ENCODE data around the gene TNS1. TPM values are rescaled to one million over a fixed set of nuclear protein-coding genes. Genes with fewer than 3 reads are reported as not detected.

Gene TNS1
- total RNA-seq, 2 donors from 2014 or later = 3.3 to 4.2 TPM

DNA sequence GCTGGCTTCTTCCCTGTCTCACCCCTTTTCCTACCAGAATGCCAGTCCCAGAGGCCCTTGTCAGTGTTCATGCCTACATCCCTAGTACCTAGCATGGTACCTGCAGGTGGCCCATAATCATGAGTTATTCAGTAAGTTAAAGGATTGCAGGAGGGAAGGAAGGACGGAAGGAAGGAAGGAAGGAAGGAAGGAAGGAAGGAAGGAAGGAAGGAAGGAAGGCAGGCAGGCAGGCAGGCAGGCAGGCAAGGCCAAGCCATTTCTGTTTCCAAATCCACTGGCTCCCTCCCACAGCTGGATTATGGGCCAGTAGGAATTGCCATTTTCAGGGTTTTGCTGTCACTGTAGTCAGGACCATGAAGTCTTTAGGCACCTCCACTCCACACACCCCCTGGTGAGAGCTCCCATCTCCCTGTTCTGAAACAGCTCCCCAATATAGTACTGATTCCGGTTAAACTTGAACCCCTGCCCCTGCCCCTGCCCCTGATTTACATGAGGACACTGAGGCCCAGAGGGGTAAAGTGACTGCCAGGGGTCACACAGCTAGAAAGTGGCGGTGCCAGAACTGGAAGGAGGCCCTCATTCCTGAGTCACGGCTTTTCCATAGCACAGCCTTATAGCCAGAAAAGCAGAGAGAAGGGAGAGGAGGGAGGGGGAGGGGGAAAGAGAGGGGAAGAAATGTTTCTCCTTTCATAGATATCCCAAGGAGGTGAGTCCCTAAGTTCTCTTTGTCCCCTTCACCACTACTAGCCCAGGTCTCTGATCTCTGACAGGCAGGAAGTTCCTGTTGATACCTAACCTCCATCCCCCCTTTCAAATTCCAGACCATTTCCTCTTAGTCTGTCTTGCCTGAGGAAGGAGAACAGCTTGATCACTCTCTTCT, 12.2 kb upstream of the TNS1 start:
- no peak overlapping the region for H3K4me3 ChIP-seq (ENCODE audit: low read length)
- peaks cover 19% of the 10 kb centered on the region for H3K27me3 ChIP-seq (ENCODE audit: control insufficient read depth, insufficient read depth, low read length, poor library complexity, severe bottlenecking)
- Mint-ChIP-seq H3K4me1 (peaks cover 19% of the 10 kb centered on the region), H3K4me3 (no peak overlapping the region), H3K9me3 (no peaks in the 10 kb centered on the region), H3K36me3 (ENCODE audit: low read depth) (no peaks in the 10 kb centered on the region), H3K27ac (no peak overlapping the region), H3K27me3 (ENCODE audit: insufficient read depth) (peaks cover 34% of the 10 kb centered on the region)
- H3K36me3 ChIP-seq (ENCODE audit: control insufficient read depth, insufficient read depth, low read length) = no peaks in the 10 kb centered on the region
- H3K4me1 ChIP-seq (ENCODE audit: control insufficient read depth, insufficient read depth, low read length) = no peaks in the 10 kb centered on the region
- DNase-seq = no peak
- no peak overlapping the region for H3K9ac ChIP-seq (ENCODE audit: extremely low read depth, low read length, poor library complexity, severe bottlenecking)
- peak overlapping the region; percentile 83 for H3K27ac ChIP-seq (ENCODE audit: low read depth, low read length)
- no peaks in the 10 kb centered on the region for H3K9me3 ChIP-seq (ENCODE audit: control insufficient read depth, low read length)
- TF ChIP-seq, protein P1, sequence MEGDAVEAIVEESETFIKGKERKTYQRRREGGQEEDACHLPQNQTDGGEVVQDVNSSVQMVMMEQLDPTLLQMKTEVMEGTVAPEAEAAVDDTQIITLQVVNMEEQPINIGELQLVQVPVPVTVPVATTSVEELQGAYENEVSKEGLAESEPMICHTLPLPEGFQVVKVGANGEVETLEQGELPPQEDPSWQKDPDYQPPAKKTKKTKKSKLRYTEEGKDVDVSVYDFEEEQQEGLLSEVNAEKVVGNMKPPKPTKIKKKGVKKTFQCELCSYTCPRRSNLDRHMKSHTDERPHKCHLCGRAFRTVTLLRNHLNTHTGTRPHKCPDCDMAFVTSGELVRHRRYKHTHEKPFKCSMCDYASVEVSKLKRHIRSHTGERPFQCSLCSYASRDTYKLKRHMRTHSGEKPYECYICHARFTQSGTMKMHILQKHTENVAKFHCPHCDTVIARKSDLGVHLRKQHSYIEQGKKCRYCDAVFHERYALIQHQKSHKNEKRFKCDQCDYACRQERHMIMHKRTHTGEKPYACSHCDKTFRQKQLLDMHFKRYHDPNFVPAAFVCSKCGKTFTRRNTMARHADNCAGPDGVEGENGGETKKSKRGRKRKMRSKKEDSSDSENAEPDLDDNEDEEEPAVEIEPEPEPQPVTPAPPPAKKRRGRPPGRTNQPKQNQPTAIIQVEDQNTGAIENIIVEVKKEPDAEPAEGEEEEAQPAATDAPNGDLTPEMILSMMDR (conservative IDR thresholded peaks at IDR 0.05) = no peak
- 80 to 84% methylated on average over 3 of the region's 4 CpGs for WGBS, 2 experiments (ENCODE audit: insufficient coverage in 1 of 2, insufficient read length in 1 of 2)

DNA sequence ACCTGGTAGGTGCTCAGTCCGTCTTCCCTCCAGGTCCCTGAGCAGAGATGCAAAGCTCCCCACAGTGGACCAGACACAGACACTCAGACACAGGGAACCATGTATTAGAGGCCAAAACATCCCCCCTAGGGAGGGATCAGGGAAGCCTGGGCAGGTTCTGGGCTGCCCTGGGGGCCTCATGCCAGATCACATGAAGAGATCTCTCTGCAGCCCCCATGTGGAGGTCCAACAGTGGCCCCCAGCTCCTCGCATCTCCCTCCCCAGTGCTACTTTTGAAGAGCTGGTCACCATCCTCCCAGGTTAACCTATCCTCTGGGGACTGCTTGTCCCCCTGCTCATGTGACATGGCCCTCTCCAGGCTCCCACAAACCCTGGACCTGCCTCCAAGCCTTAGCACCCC, 10.5 kb upstream of the TNS1 start:
- Histone ChIP-seq H3K9ac (ENCODE audit: extremely low read depth, low read length, poor library complexity, severe bottlenecking) (no peak overlapping the region), H3K27ac (ENCODE audit: low read depth, low read length) (no peak overlapping the region), H3K4me1 (ENCODE audit: control insufficient read depth, insufficient read depth, low read length) (no peaks in the 10 kb centered on the region), H3K27me3 (ENCODE audit: control insufficient read depth, insufficient read depth, low read length, poor library complexity, severe bottlenecking) (peaks cover 36% of the 10 kb centered on the region), H3K9me3 (ENCODE audit: control insufficient read depth, low read length) (no peaks in the 10 kb centered on the region), H3K36me3 (ENCODE audit: control insufficient read depth, insufficient read depth, low read length) (no peaks in the 10 kb centered on the region), H3K4me3 (ENCODE audit: low read length) (no peak overlapping the region)
- Mint-ChIP-seq H3K27ac (no peak overlapping the region), H3K4me1 (peaks cover 9% of the 10 kb centered on the region), H3K27me3 (ENCODE audit: insufficient read depth) (peaks cover 51% of the 10 kb centered on the region), H3K36me3 (ENCODE audit: low read depth) (no peaks in the 10 kb centered on the region), H3K9me3 (no peaks in the 10 kb centered on the region), H3K4me3 (no peak overlapping the region)
- no peak for DNase-seq
- 80 to 89% methylated on average over 1 to 2 of the region's 2 CpGs for WGBS, 2 experiments (ENCODE audit: insufficient coverage in 1 of 2, insufficient read length in 1 of 2)
- TF ChIP-seq, protein P1 (conservative IDR thresholded peaks at IDR 0.05) = no peak

DNA sequence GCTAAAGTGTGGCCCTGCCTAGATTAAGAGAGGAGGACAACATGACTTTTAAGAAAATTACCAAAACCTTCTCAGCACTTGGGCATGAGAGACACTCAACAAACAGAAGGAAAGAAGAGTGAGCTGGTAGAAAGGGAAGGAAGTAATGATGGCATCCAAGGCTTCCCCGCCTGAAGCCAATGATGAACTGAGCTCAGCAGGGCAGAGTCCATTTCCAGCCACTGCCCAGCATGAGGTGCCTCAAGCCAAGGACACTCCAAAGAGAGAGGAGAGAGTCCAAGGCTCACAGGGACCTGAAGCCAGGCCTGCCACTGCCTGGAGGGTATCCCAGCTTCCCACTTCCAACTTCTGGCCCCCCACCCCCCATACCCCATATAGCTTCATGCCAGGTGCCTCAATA, 9.5 kb upstream of the TNS1 start:
- Histone ChIP-seq H3K4me1 (ENCODE audit: control insufficient read depth, insufficient read depth, low read length) (no peaks in the 10 kb centered on the region), H3K4me3 (ENCODE audit: low read length) (no peak overlapping the region), H3K36me3 (ENCODE audit: control insufficient read depth, insufficient read depth, low read length) (no peaks in the 10 kb centered on the region), H3K9ac (ENCODE audit: extremely low read depth, low read length, poor library complexity, severe bottlenecking) (no peak overlapping the region), H3K27me3 (ENCODE audit: control insufficient read depth, insufficient read depth, low read length, poor library complexity, severe bottlenecking) (peaks cover 38% of the 10 kb centered on the region), H3K9me3 (ENCODE audit: control insufficient read depth, low read length) (no peaks in the 10 kb centered on the region), H3K27ac (ENCODE audit: low read depth, low read length) (no peak overlapping the region)
- no peak overlapping the region for H3K4me3 Mint-ChIP-seq
- TF ChIP-seq, protein P1 (conservative IDR thresholded peaks at IDR 0.05) = no peak
- no peaks in the 10 kb centered on the region for H3K9me3 Mint-ChIP-seq
- no peak overlapping the region for H3K27ac Mint-ChIP-seq
- no peak for DNase-seq
- H3K27me3 Mint-ChIP-seq (ENCODE audit: insufficient read depth) = peaks cover 52% of the 10 kb centered on the region
- peaks cover 9% of the 10 kb centered on the region for H3K4me1 Mint-ChIP-seq
- no peaks in the 10 kb centered on the region for H3K36me3 Mint-ChIP-seq (ENCODE audit: low read depth)
- 81 to 83% methylated on average over 1 of the region's 1 CpG for WGBS, 2 experiments (ENCODE audit: insufficient coverage in 1 of 2, insufficient read length in 1 of 2)
